Endothelial cell of umbilical vein (primary cell): ENCODE data around the gene TUSC2. TPM values are rescaled to one million over a fixed set of nuclear protein-coding genes. Genes with fewer than 3 reads are reported as not detected.
A peak's percentile ranks its signal among the peaks of the same experiment; 100 is the strongest.

Experiments
- BruUV-seq: library from RNA; stranded (reverse); fragments of 400-500 nt; replicated peaks from 2 replicates; lab custom pipeline; 2021; lab: Mats Ljungman, UMichigan
- CTCF ChIA-PET: fragments of 300-600, 350-600 bp; sonication (Branson Sonifier 250); formaldehyde crosslinking; loops from one replicate; lab custom pipeline; 2021; ENCODE audit warnings: antibody characterized with exemption, inconsistent platforms; lab: Charles Lee
- POLR2A ChIA-PET: fragments of 300-600, 350-600 bp; sonication (Branson Sonifier 250); formaldehyde crosslinking; loops from one replicate; lab custom pipeline; 2021; ENCODE audit warnings: antibody characterized with exemption, inconsistent platforms; lab: Charles Lee
- DNase-seq: peaks from one replicate; pipeline ENCODE4 v3.0.0-alpha.2; 2011; ENCODE audit warnings: low read depth, low spot score
- FAIRE-seq: peaks from 2 replicates; lab custom pipeline; 2011; peaks lifted over from hg19 to GRCh38; lab: Jason Lieb, UNC
- H2AFZ ChIP-seq: 2 replicates; pipeline ENCODE4 v1.6.0; 2012; ENCODE audit warnings: low read depth, low read length, control low read depth, inconsistent platforms
- H3K27ac ChIP-seq: 2 replicates; pipeline ENCODE4 v1.5.1; 2011; ENCODE audit warnings: low read depth, mild to moderate bottlenecking, control low read depth, low read length, moderate library complexity; ENCODE audit not compliant: insufficient read depth
- H3K27me3 ChIP-seq, 2 experiments: 2 replicates each; pipeline versions ENCODE4 v1.6.0 to v1.6.1; 2011; ENCODE audit warnings: low read length in 2 of 2, mixed read lengths in 1 of 2; ENCODE audit not compliant: control insufficient read depth in 2 of 2, insufficient read depth in 2 of 2
- H3K36me3 ChIP-seq, 2 experiments: 2 replicates in 1 of 2; 3 replicates in 1 of 2; pipeline ENCODE4 v1.5.1; 2011; ENCODE audit warnings: low read length in 2 of 2, mild to moderate bottlenecking in 1 of 2, moderate library complexity in 1 of 2; ENCODE audit not compliant: control insufficient read depth in 2 of 2, insufficient read depth in 2 of 2; ENCODE audit errors: extremely low read depth in 1 of 2
- H3K4me1 ChIP-seq: 3 replicates; pipeline ENCODE4 v1.5.1; 2011; ENCODE audit warnings: mild to moderate bottlenecking, low read length; ENCODE audit not compliant: control insufficient read depth, insufficient read depth; ENCODE audit errors: extremely low read depth
- H3K4me2 ChIP-seq: 2 replicates; pipeline ENCODE4 v1.6.1; 2011; ENCODE audit warnings: low read length, control low read depth, mixed read lengths; ENCODE audit not compliant: insufficient read depth
- H3K4me3 ChIP-seq, 3 experiments: fragments of 200-600 bp in 1 of 3; sonication (generic), shearing (Covaris generic) in 1 of 3; replicated peaks in 1 of 3; 2 replicates each; pipeline ENCODE4 v1.5.1; 2011 to 2016; ENCODE audit warnings: control low read depth in 3 of 3, low read length in 3 of 3, mild to moderate bottlenecking in 2 of 3, inconsistent platforms in 1 of 3, low read depth in 1 of 3, moderate library complexity in 1 of 3; ENCODE audit not compliant: insufficient read depth in 1 of 3
- H3K79me2 ChIP-seq: 2 replicates; pipeline ENCODE4 v1.6.0; 2012; ENCODE audit warnings: low read length, inconsistent platforms; ENCODE audit not compliant: control insufficient read depth, insufficient read depth
- H3K9ac ChIP-seq: replicated peaks from 2 replicates; pipeline ENCODE3; 2011; ENCODE audit warnings: low read length, control low read depth; ENCODE audit not compliant: insufficient read depth; ENCODE audit errors: extremely low read depth
- H3K9me1 ChIP-seq: replicated peaks from 3 replicates; pipeline ENCODE4 v1.6.0; 2011; ENCODE audit warnings: mild to moderate bottlenecking, low read length; ENCODE audit not compliant: control insufficient read depth, insufficient read depth; ENCODE audit errors: extremely low read depth
- H3K9me3 ChIP-seq: replicated peaks from 2 replicates; pipeline ENCODE4 v1.5.1; 2012; ENCODE audit warnings: low read length, inconsistent platforms; ENCODE audit not compliant: control insufficient read depth, insufficient read depth
- H4K20me1 ChIP-seq: replicated peaks from 2 replicates; pipeline ENCODE3; 2011; ENCODE audit warnings: mild to moderate bottlenecking, low read length; ENCODE audit not compliant: control insufficient read depth, insufficient read depth; ENCODE audit errors: extremely low read depth
- EZH2 ChIP-seq: IDR thresholded peaks from 2 replicates; pipeline ENCODE4 v1.6.1; 2012; ENCODE audit warnings: borderline replicate concordance, low read depth, mild to moderate bottlenecking, moderate library complexity, low read length, inconsistent platforms; ENCODE audit not compliant: severe bottlenecking
- FOS ChIP-seq: IDR thresholded peaks from 2 replicates; pipeline ENCODE4 v1.6.1; 2011; ENCODE audit warnings: mild to moderate bottlenecking, low read length, moderate library complexity, borderline replicate concordance; ENCODE audit not compliant: insufficient read depth
- GATA2 ChIP-seq: IDR thresholded peaks from 2 replicates; pipeline ENCODE4 v1.7.0; 2011; ENCODE audit warnings: low read depth, mild to moderate bottlenecking, moderate library complexity, mixed read lengths, low read length; ENCODE audit not compliant: insufficient read length, insufficient read depth
- JUN ChIP-seq: IDR thresholded peaks from 2 replicates; pipeline ENCODE4 v1.6.1; 2011; ENCODE audit warnings: borderline replicate concordance, low read depth; ENCODE audit not compliant: insufficient read length, insufficient read depth
- MYC ChIP-seq: IDR thresholded peaks from one replicate; pipeline ENCODE4 v1.6.1; 2011; ENCODE audit warnings: mild to moderate bottlenecking, low read depth, low read length
- POLR2A ChIP-seq: IDR thresholded peaks from 2 replicates; pipeline ENCODE4 v1.6.1; 2012; ENCODE audit warnings: low read depth, mild to moderate bottlenecking, control low read depth, low read length
- POLR2AphosphoS5 ChIP-seq: IDR thresholded peaks from 2 replicates; pipeline ENCODE4 v1.6.1; 2012; ENCODE audit warnings: low read depth, mild to moderate bottlenecking, control low read depth, low read length, moderate library complexity; ENCODE audit not compliant: insufficient read depth
- dilution Hi-C: fragments of 300-500 bp; cut with MboI; formaldehyde crosslinking; loops from one replicate; pipeline ENCODE4 v1.15.0; 2019; ENCODE audit warnings: low sequenced_read_pairs; ENCODE audit not compliant: extremely low pct_ligation_motif_present
- intact Hi-C: fragments of 100-400 bp; cut with micrococcal nuclease; formaldehyde crosslinking; loops from one replicate; pipeline ENCODE4 v1.10.0; 2022
- polyA plus RNA-seq, 4 experiments: library from polyadenylated mRNA; depleted of rRNA in 3 of 4; stranded (reverse) in 3 of 4; unstranded in 1 of 4; fragments of >200 nt; gene quantifications; 2 replicates each; pipeline versions ENCODE4 v1.2.1 to v1.2.3, GENCODE V29; 2011 to 2012; ENCODE audit warnings: missing spikeins in 1 of 4
- total RNA-seq: library from RNA; stranded (reverse); gene quantifications from 2 replicates; pipeline ENCODE4 v1.2.3, GENCODE V29; 2021
- TF ChIP-seq, protein P1 (sequence below), 2 donors: IDR thresholded peaks; 1 replicate in 1 of 2; 2 replicates in 1 of 2; pipeline ENCODE4 v1.5.1; 2011; ENCODE audit warnings: low read length in 2 of 2, mild to moderate bottlenecking in 2 of 2, moderate library complexity in 2 of 2, control low read depth in 1 of 2, inconsistent platforms in 1 of 2, low read depth in 1 of 2; ENCODE audit not compliant: insufficient read depth in 1 of 2; ENCODE audit errors: extremely low read depth in 1 of 2
- TF ChIP-seq, protein P2 (sequence below): IDR thresholded peaks from 2 replicates; pipeline ENCODE4 v1.6.1; 2011; ENCODE audit not compliant: insufficient read depth, insufficient read length

The TUSC2 gene
- total and polyA plus RNA-seq, 2 donors (not counting 3 experiments of a cell fraction or from before 2014, with no cell fraction given): 30.0 to 89.0 TPM

DNA sequence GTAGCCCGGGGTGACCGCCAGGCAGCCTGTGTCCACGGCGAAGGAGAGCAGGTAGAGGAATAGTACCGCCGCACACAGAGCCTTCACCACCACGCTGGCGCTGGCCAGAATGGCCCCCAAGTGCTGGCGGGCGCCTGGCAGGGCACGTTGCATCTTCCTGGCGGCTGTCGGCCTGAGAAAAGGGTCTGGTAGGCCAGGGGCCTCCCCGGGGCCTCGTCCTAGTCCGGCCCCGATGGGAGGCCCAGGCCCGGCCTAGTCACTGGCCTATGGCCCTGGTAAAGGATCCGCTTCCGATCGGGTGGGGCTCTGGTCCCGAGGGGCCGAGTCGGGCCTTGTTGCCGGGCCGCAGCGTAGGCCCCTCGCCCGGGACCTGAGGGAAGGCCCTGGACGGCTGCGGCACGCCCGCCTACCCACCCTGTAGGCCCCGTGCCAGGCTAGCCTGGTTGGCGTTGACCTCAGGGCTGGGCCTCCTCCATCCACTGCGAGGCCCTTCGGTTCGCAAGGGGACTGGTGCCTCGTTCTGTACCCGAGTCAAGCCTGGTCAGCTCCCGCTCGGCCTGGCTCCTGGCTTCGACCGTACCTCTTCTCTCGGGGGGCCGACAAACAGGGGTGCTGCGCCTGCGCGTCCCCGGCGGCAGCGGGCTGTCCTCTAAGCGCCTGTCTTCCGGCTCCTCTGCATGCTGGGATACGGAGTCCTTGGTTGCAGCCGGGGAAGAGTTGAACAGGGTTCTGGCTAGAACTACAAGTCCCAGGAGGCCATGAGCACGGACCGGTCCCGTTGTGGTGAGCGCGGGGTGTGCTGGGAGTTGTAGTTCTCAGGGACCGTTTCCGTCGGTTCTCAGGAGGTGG, 31.1 kb upstream of the TUSC2 start, which contains the start of gene TMEM115:
Gene TMEM115, minus strand, starts transcription at position 611 of the 849 bp plus-strand sequence. Its CDS starts 458 bp downstream, at position 153.
- H3K4me3 ChIP-seq: peak within 1 kb of the TSS; percentile 26 to 83 (median 63)
- H2AFZ ChIP-seq: peak within 1 kb of the TSS; percentile 75
- H3K27ac ChIP-seq: peak within 1 kb of the TSS; percentile 52
- peak within 1 kb of the TSS; percentile 90 for H3K4me2 ChIP-seq
- H3K79me2 ChIP-seq: peaks cover 43% of the 10 kb centered on the region
- dilution Hi-C loops: no loop called here
- TF ChIP-seq POLR2A (peak; percentile 85), JUN (no peak), POLR2AphosphoS5 (peak; percentile 73)
- H3K4me1 ChIP-seq: peaks cover 31% of the 10 kb centered on the region
- no peaks in the 10 kb centered on the region for H3K9me1 ChIP-seq
- H3K9me3 ChIP-seq: no peaks in the 10 kb centered on the region
- CTCF ChIA-PET: interaction anchor here (1.6 kb wide), 1 partner anchor 8 kb away, joined by 4 read pairs; the partner anchor contains the start of genes CYB561D2 and NPRL2
- peaks cover 6% of the 10 kb centered on the region for H4K20me1 ChIP-seq
- peak; percentile 99 for FAIRE-seq
- intact Hi-C loops: loop anchor here (1.0 to 5.0 kb wide), 4 partner anchors 8 to 1033 kb away; partner anchors contain the start of genes HEMK1, HYAL3, NAA80 and RBM15B
- POLR2A ChIA-PET: no interaction called here
- H3K27me3 ChIP-seq: no peaks in the 10 kb centered on the region
- H3K9ac ChIP-seq: peak within 1 kb of the TSS; percentile 72
- TSS peak; percentile 41 for BruUV-seq
- H3K36me3 ChIP-seq: peaks cover 0 to 15% of the 10 kb centered on the region in 2 experiments
- peak; percentile 98 for DNase-seq

DNA sequence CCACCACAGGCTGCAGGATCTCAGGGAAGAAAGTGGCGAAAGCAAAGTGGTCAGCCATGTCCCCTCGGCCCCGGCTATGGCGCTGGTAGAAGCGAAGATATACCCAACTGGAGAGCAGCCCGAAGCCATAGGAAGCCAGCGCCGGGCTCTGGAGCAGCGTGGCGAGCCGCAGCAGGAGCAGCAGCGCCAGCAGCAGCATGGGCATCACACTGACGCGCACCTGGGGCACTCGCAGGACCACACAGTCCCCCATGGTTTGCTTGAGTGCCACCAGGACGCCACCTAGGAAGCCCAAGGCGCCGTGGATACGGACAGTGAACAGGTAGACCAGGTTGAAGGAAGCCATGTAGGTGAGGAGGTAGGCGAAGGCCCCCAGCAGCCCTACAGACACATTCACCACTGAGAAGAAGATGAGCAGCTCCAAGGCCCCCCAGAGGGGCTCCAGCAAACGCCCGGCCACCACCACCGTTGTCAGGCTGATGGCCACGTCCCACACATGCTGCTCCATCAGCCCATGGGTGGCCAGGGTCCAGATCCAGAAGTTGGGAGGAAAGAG, 30.4 kb upstream of the TUSC2 start:
- Histone ChIP-seq H3K27me3 (no peaks in the 10 kb centered on the region), H3K79me2 (peaks cover 43% of the 10 kb centered on the region), H3K9me3 (no peaks in the 10 kb centered on the region), H3K27ac (peak overlapping the region; percentile 52), H3K9me1 (no peaks in the 10 kb centered on the region), H2AFZ (no peak overlapping the region), H3K36me3 (peaks cover 4 to 22% of the 10 kb centered on the region in 2 experiments), H3K9ac (peak overlapping the region; percentile 72), H3K4me3 (peak overlapping the region; percentile 26 to 83 (median 63)), H4K20me1 (peaks cover 6% of the 10 kb centered on the region), H3K4me1 (peaks cover 31% of the 10 kb centered on the region), H3K4me2 (peak overlapping the region; percentile 90)
- TF ChIP-seq EZH2: no peak
- TF ChIP-seq, protein P1, sequence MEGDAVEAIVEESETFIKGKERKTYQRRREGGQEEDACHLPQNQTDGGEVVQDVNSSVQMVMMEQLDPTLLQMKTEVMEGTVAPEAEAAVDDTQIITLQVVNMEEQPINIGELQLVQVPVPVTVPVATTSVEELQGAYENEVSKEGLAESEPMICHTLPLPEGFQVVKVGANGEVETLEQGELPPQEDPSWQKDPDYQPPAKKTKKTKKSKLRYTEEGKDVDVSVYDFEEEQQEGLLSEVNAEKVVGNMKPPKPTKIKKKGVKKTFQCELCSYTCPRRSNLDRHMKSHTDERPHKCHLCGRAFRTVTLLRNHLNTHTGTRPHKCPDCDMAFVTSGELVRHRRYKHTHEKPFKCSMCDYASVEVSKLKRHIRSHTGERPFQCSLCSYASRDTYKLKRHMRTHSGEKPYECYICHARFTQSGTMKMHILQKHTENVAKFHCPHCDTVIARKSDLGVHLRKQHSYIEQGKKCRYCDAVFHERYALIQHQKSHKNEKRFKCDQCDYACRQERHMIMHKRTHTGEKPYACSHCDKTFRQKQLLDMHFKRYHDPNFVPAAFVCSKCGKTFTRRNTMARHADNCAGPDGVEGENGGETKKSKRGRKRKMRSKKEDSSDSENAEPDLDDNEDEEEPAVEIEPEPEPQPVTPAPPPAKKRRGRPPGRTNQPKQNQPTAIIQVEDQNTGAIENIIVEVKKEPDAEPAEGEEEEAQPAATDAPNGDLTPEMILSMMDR (IDR thresholded peaks at IDR 0.05; ENCODE audit: extremely low read depth in 1 of 2, insufficient read depth in 1 of 2, low read depth in 1 of 2, low read length in 2 of 2): no peak
- no peak for TF ChIP-seq MYC
- no peak for TF ChIP-seq JUN
- TF ChIP-seq, protein P2, sequence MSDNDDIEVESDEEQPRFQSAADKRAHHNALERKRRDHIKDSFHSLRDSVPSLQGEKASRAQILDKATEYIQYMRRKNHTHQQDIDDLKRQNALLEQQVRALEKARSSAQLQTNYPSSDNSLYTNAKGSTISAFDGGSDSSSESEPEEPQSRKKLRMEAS: no peak
- TF ChIP-seq GATA2: no peak
- TF ChIP-seq POLR2AphosphoS5: no peak
- no peak for TF ChIP-seq FOS
- no peak for TF ChIP-seq POLR2A
- ChIA-PET POLR2A (no interaction called here), CTCF (interaction anchor here (1.8 kb wide), 1 partner anchor 11 kb away, joined by 11 read pairs; no protein-coding TSS in a partner anchor)
- no peak for FAIRE-seq
- intact Hi-C loops: loop anchor here (2.0 to 5.0 kb wide), 2 partner anchors 60 to 1034 kb away; partner anchors contain the start of genes HYAL3, NAA80 and RBM15B
- no peak for DNase-seq
- dilution Hi-C loops: no loop called here
- BruUV-seq: no TSS peak
